Mucosa of descending colon (tissue), 3 donors: ENCODE data around the gene HDGFL1. TPM values are rescaled to one million over a fixed set of nuclear protein-coding genes. Genes with fewer than 3 reads are reported as not detected.

ENCODE experiments used
- ATAC-seq: fragments of 200-7000 bp; cut with Tn5 transposase; one replicate; pipeline ENCODE4 v1.9.1; 2020; ENCODE audit warnings: mild to moderate bottlenecking, moderate library complexity
- DNase-seq, 3 donors: peaks; one replicate each; pipeline ENCODE4 v3.0.0-alpha.2; 2020
- H3K36me3 ChIP-seq: fragments of 200-600 bp; one replicate; pipeline ENCODE4 v1.8.0; 2021; ENCODE audit warnings: low read depth, mild to moderate bottlenecking
- H3K4me1 ChIP-seq: fragments of 200-600 bp; one replicate; pipeline ENCODE4 v1.8.0; 2021; ENCODE audit warnings: low read depth, mild to moderate bottlenecking
- H3K4me3 ChIP-seq: fragments of 200-600 bp; one replicate; pipeline ENCODE4 v1.8.0; 2021; ENCODE audit warnings: mild to moderate bottlenecking
- H3K9me3 ChIP-seq: fragments of 200-600 bp; one replicate; pipeline ENCODE4 v1.8.0; 2021; ENCODE audit warnings: mild to moderate bottlenecking
- CTCF ChIP-seq: fragments of 200-600 bp; IDR thresholded peaks from one replicate; pipeline ENCODE4 v1.8.0; 2022; ENCODE audit warnings: antibody characterized with exemption, mild to moderate bottlenecking
- intact Hi-C, 2 donors: fragments of 100-400 bp; cut with DNase I in 1 of 2; cut with micrococcal nuclease in 1 of 2; formaldehyde crosslinking; loops; one replicate each; pipeline versions ENCODE4 v1.11.0 to v1.11.1; 2022; cut with DNase I, micrococcal nuclease
- total RNA-seq, 3 donors: library from RNA; stranded (reverse); fragmentation: NEBNext Ultra II Directional in 2 of 3; extraction: Animal tissue kit (Norgen Biotek cat#: 25700) in 2 of 3; gene quantifications; one replicate each; pipeline versions ENCODE4 v1.2.1 to v1.2.4, GENCODE V29; 2021 to 2023
- donor health status: DM: no; HTN: no; CAD: no; lungs with moderate emphysema.
- donor health status: DM: no; HTN: no; CAD: no.
- donor health status: DM: no; HTN: yes; CAD: no.

Gene HDGFL1
- total RNA-seq, 3 donors from 2014 or later = not detected

GRCh38 chr6:22590423-22590822, 21.1 kb downstream of the HDGFL1 start:
- DNase-seq (no peak), ATAC-seq (no peak)
- H3K4me3 ChIP-seq = no peak overlapping the region
- TF ChIP-seq CTCF = no peak
- H3K4me1 ChIP-seq = no peaks in the 10 kb centered on the region
- no peaks in the 10 kb centered on the region for H3K9me3 ChIP-seq
- intact Hi-C loops = no loop called here
- no peaks in the 10 kb centered on the region for H3K36me3 ChIP-seq

- Histone ChIP-seq H3K36me3 (no peaks in the 10 kb centered on the region), H3K4me3 (no peak overlapping the region), H3K4me1 (no peaks in the 10 kb centered on the region), H3K9me3 (no peaks in the 10 kb centered on the region)
- ATAC-seq (no peak), DNase-seq (no peak)
- intact Hi-C loops = no loop called here
- no peak for TF ChIP-seq CTCF
Observed at GRCh38 chr6:22593895-22594294, 24.5 kb downstream of the HDGFL1 start.

GRCh38 chr6:22596011-22596410, 26.6 kb downstream of the HDGFL1 start:
- DNase-seq = no peak
- TF ChIP-seq CTCF = no peak
- intact Hi-C loops = no loop called here
- no peak for ATAC-seq
- no peaks in the 10 kb centered on the region for H3K36me3 ChIP-seq
- no peaks in the 10 kb centered on the region for H3K4me1 ChIP-seq
- H3K9me3 ChIP-seq = no peaks in the 10 kb centered on the region
- H3K4me3 ChIP-seq = no peak overlapping the region

GRCh38 chr6:22598339-22598738, 29.0 kb downstream of the HDGFL1 start:
- intact Hi-C loops = no loop called here
- ATAC-seq = no peak
- Histone ChIP-seq H3K36me3 (no peaks in the 10 kb centered on the region), H3K4me1 (no peaks in the 10 kb centered on the region), H3K9me3 (no peaks in the 10 kb centered on the region), H3K4me3 (no peak overlapping the region)
- TF ChIP-seq CTCF = no peak
- no peak for DNase-seq

GRCh38 chr6:22600059-22600458, 30.7 kb downstream of the HDGFL1 start:
- Histone ChIP-seq H3K4me1 (no peaks in the 10 kb centered on the region), H3K36me3 (no peaks in the 10 kb centered on the region), H3K9me3 (no peaks in the 10 kb centered on the region), H3K4me3 (no peak overlapping the region)
- DNase-seq (no peak), ATAC-seq (no peak)
- TF ChIP-seq CTCF = no peak
- intact Hi-C loops = loop anchor here in 1 of 2 donors (2.0 kb wide), 1 partner anchor 69 kb away; no protein-coding TSS in a partner anchor

DNA sequence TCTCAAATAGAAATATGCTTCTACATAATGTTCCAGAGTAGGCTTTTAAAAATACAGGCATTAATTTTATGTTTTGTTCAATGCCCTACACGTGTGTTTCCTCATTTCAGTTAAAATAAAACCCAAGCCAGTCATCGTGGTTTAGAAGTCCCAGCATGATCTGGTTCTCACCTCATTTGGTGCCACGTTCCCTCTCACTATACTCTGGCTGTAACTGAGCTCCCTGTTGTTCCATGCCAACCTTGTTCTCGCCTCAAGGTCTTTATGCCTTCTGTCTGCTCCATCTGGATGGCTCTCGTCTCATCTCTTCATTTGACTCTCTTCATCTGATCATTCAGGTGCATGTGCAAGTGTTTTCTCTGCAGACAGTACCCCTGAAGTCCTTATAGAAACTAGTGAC, 32.6 kb downstream of the HDGFL1 start:
- Histone ChIP-seq H3K4me3 (no peak overlapping the region), H3K36me3 (no peaks in the 10 kb centered on the region), H3K4me1 (no peaks in the 10 kb centered on the region), H3K9me3 (no peaks in the 10 kb centered on the region)
- DNase-seq (no peak), ATAC-seq (no peak)
- no peak for TF ChIP-seq CTCF
- intact Hi-C loops = loop anchor here in 1 of 2 donors (2.0 kb wide), 1 partner anchor 67 kb away; no protein-coding TSS in a partner anchor
